Effector memory CD8-positive, alpha-beta T cell (primary cell): Measurements from ENCODE around the gene SLC8A1.

Experiments
- ATAC-seq: fragments of 150-1000 bp; cut with Tn5 transposase; replicated peaks from 2 replicates; pipeline ENCODE4 v1.10.0; 2021; ENCODE audit warnings: mild to moderate bottlenecking, moderate library complexity
- DNase-seq, 3 experiments: peaks; one replicate each; pipeline ENCODE4 v3.0.0; 2021
- H3K27ac Mint-ChIP-seq, 2 donors: one replicate each; pipeline ENCODE4 v1.8.0; 2022; ENCODE audit warnings: mild to moderate bottlenecking in 2 of 2, mixed read lengths in 2 of 2, moderate library complexity in 2 of 2
- H3K27me3 Mint-ChIP-seq, 2 donors: one replicate each; pipeline ENCODE4 v1.8.0; 2022; ENCODE audit warnings: mixed read lengths in 2 of 2
- H3K36me3 Mint-ChIP-seq: one replicate; pipeline ENCODE4 v1.8.0; 2022; ENCODE audit warnings: mild to moderate bottlenecking, moderate library complexity, mixed read lengths; ENCODE audit not compliant: insufficient read depth
- H3K4me1 Mint-ChIP-seq, 2 donors: one replicate each; pipeline ENCODE4 v1.8.0; 2022; ENCODE audit warnings: low read depth in 2 of 2, mixed read lengths in 2 of 2
- H3K4me3 Mint-ChIP-seq, 2 donors: one replicate each; pipeline ENCODE4 v1.8.0; 2022; ENCODE audit warnings: mild to moderate bottlenecking in 2 of 2, mixed read lengths in 2 of 2, moderate library complexity in 2 of 2
- H3K9me3 Mint-ChIP-seq, 2 donors: one replicate each; pipeline ENCODE4 v1.8.0; 2022; ENCODE audit warnings: mixed read lengths in 2 of 2

Gene SLC8A1

GRCh38 chr2:40361478-40361877 is 90.4 kb downstream of the SLC8A1 start:
- ATAC-seq = no peak
- Mint-ChIP-seq H3K4me1 (no peaks in the 10 kb centered on the region), H3K4me3 (no peak overlapping the region), H3K36me3 (no peaks in the 10 kb centered on the region), H3K27ac (no peak overlapping the region), H3K27me3 (no peaks in the 10 kb centered on the region), H3K9me3 (peaks cover 8 to 9% of the 10 kb centered on the region in 2 donors)
- no peak for DNase-seq

- no peaks in the 10 kb centered on the region for H3K36me3 Mint-ChIP-seq
- H3K4me1 Mint-ChIP-seq = no peaks in the 10 kb centered on the region
- peaks cover 8 to 9% of the 10 kb centered on the region in 2 donors for H3K9me3 Mint-ChIP-seq
- DNase-seq = no peak
- no peak overlapping the region for H3K27ac Mint-ChIP-seq
- no peaks in the 10 kb centered on the region for H3K27me3 Mint-ChIP-seq
- ATAC-seq = no peak
- no peak overlapping the region for H3K4me3 Mint-ChIP-seq
Measured at GRCh38 chr2:40360652-40361051, 91.2 kb downstream of the SLC8A1 start.

GRCh38 chr2:40359811-40360210 is 92.1 kb downstream of the SLC8A1 start:
- peaks cover 8 to 9% of the 10 kb centered on the region in 2 donors for H3K9me3 Mint-ChIP-seq
- ATAC-seq (no peak), DNase-seq (no peak)
- no peak overlapping the region for H3K4me3 Mint-ChIP-seq
- no peak overlapping the region for H3K27ac Mint-ChIP-seq
- H3K27me3 Mint-ChIP-seq = no peaks in the 10 kb centered on the region
- H3K4me1 Mint-ChIP-seq = no peaks in the 10 kb centered on the region
- H3K36me3 Mint-ChIP-seq = no peaks in the 10 kb centered on the region

GRCh38 chr2:40358783-40359182 is 93.1 kb downstream of the SLC8A1 start:
- no peaks in the 10 kb centered on the region for H3K4me1 Mint-ChIP-seq
- peaks cover 8 to 9% of the 10 kb centered on the region in 2 donors for H3K9me3 Mint-ChIP-seq
- ATAC-seq (no peak), DNase-seq (no peak)
- no peaks in the 10 kb centered on the region for H3K36me3 Mint-ChIP-seq
- H3K4me3 Mint-ChIP-seq = no peak overlapping the region
- no peaks in the 10 kb centered on the region for H3K27me3 Mint-ChIP-seq
- no peak overlapping the region for H3K27ac Mint-ChIP-seq

GRCh38 chr2:40357667-40358066 is 94.2 kb downstream of the SLC8A1 start:
- Mint-ChIP-seq H3K36me3 (no peaks in the 10 kb centered on the region), H3K27me3 (no peaks in the 10 kb centered on the region), H3K9me3 (peaks cover 8 to 9% of the 10 kb centered on the region in 2 donors), H3K4me3 (no peak overlapping the region), H3K4me1 (no peaks in the 10 kb centered on the region), H3K27ac (no peak overlapping the region)
- DNase-seq (no peak), ATAC-seq (no peak)

- DNase-seq (no peak), ATAC-seq (no peak)
- H3K27me3 Mint-ChIP-seq = no peaks in the 10 kb centered on the region
- no peak overlapping the region for H3K4me3 Mint-ChIP-seq
- H3K4me1 Mint-ChIP-seq = no peaks in the 10 kb centered on the region
- H3K27ac Mint-ChIP-seq = no peak overlapping the region
- H3K36me3 Mint-ChIP-seq = no peaks in the 10 kb centered on the region
- H3K9me3 Mint-ChIP-seq = peaks cover 8 to 9% of the 10 kb centered on the region in 2 donors
Measured at GRCh38 chr2:40355451-40355850, 96.4 kb downstream of the SLC8A1 start.

GRCh38 chr2:40353231-40353630 is 98.7 kb downstream of the SLC8A1 start:
- Mint-ChIP-seq H3K4me3 (no peak overlapping the region), H3K36me3 (no peaks in the 10 kb centered on the region), H3K9me3 (no peaks in the 10 kb centered on the region), H3K27me3 (no peaks in the 10 kb centered on the region), H3K4me1 (no peaks in the 10 kb centered on the region), H3K27ac (no peak overlapping the region)
- ATAC-seq (no peak), DNase-seq (no peak)

GRCh38 chr2:40352703-40353099 is 99.2 kb downstream of the SLC8A1 start:
- Mint-ChIP-seq H3K9me3 (no peaks in the 10 kb centered on the region), H3K4me3 (no peak overlapping the region), H3K36me3 (no peaks in the 10 kb centered on the region), H3K27me3 (no peaks in the 10 kb centered on the region), H3K4me1 (no peaks in the 10 kb centered on the region), H3K27ac (no peak overlapping the region)
- ATAC-seq (no peak), DNase-seq (no peak)

- no peak for ATAC-seq
Measured at GRCh38 chr2:40352041-40352702, 99.7 kb downstream of the SLC8A1 start.

GRCh38 chr2:40348665-40349064 is 103.2 kb downstream of the SLC8A1 start:
- no peak for DNase-seq
- no peaks in the 10 kb centered on the region for H3K36me3 Mint-ChIP-seq
- no peak for ATAC-seq
- H3K9me3 Mint-ChIP-seq = no peaks in the 10 kb centered on the region
- H3K27ac Mint-ChIP-seq = no peak overlapping the region
- no peak overlapping the region for H3K4me3 Mint-ChIP-seq
- H3K4me1 Mint-ChIP-seq = no peaks in the 10 kb centered on the region
- H3K27me3 Mint-ChIP-seq = no peaks in the 10 kb centered on the region

More at GRCh38 chr2:40352041-40352702, 99.7 kb downstream of the SLC8A1 start:
- H3K4me1 Mint-ChIP-seq = no peaks in the 10 kb centered on the region
- no peaks in the 10 kb centered on the region for H3K9me3 Mint-ChIP-seq
- H3K27ac Mint-ChIP-seq = no peak overlapping the region
- no peak for DNase-seq
- no peak overlapping the region for H3K4me3 Mint-ChIP-seq
- no peaks in the 10 kb centered on the region for H3K36me3 Mint-ChIP-seq
- no peaks in the 10 kb centered on the region for H3K27me3 Mint-ChIP-seq

GRCh38 chr2:40348038-40348437 is 103.9 kb downstream of the SLC8A1 start:
- no peaks in the 10 kb centered on the region for H3K9me3 Mint-ChIP-seq
- no peak for ATAC-seq
- H3K4me3 Mint-ChIP-seq = no peak overlapping the region
- no peaks in the 10 kb centered on the region for H3K4me1 Mint-ChIP-seq
- H3K36me3 Mint-ChIP-seq = no peaks in the 10 kb centered on the region
- no peak overlapping the region for H3K27ac Mint-ChIP-seq
- DNase-seq = no peak
- no peaks in the 10 kb centered on the region for H3K27me3 Mint-ChIP-seq

GRCh38 chr2:40346535-40347354 is 105.1 kb downstream of the SLC8A1 start:
- DNase-seq (no peak), ATAC-seq (no peak)
- Mint-ChIP-seq H3K36me3 (no peaks in the 10 kb centered on the region), H3K4me1 (no peaks in the 10 kb centered on the region), H3K27ac (no peak overlapping the region), H3K27me3 (no peaks in the 10 kb centered on the region), H3K4me3 (no peak overlapping the region), H3K9me3 (no peaks in the 10 kb centered on the region)

- H3K36me3 Mint-ChIP-seq = no peaks in the 10 kb centered on the region
- H3K4me1 Mint-ChIP-seq = no peaks in the 10 kb centered on the region
- H3K9me3 Mint-ChIP-seq = no peaks in the 10 kb centered on the region
- no peak for ATAC-seq
- no peak for DNase-seq
- H3K27me3 Mint-ChIP-seq = no peaks in the 10 kb centered on the region
- no peak overlapping the region for H3K4me3 Mint-ChIP-seq
- H3K27ac Mint-ChIP-seq = no peak overlapping the region
Measured at GRCh38 chr2:40344364-40344763, 107.5 kb downstream of the SLC8A1 start.

GRCh38 chr2:40343902-40344301 is 108.0 kb downstream of the SLC8A1 start:
- H3K4me3 Mint-ChIP-seq = no peak overlapping the region
- no peaks in the 10 kb centered on the region for H3K4me1 Mint-ChIP-seq
- no peak for DNase-seq
- no peak overlapping the region for H3K27ac Mint-ChIP-seq
- ATAC-seq = no peak
- no peaks in the 10 kb centered on the region for H3K27me3 Mint-ChIP-seq
- H3K36me3 Mint-ChIP-seq = no peaks in the 10 kb centered on the region
- no peaks in the 10 kb centered on the region for H3K9me3 Mint-ChIP-seq
